ENCODE data around the gene PLVAP.
A peak's percentile ranks its signal among the peaks of the same experiment; 100 is the strongest.

PLVAP gene

GRCh38 chr19:17376935-17377600 lies at the start of gene PLVAP:
TSS of gene PLVAP (minus strand) at chr19:17377342. CDS start at chr19:17377288, 54 bp downstream.
- no peak for DNase-seq (ENCODE audit: low spot score)
- in situ Hi-C loops (cut with MboI; ENCODE audit: low sequenced_read_pairs, unreplicated experiment) = no loop called here
- no peak for TF ChIP-seq CTCF (IDR thresholded peaks at IDR 0.05; ENCODE audit: borderline replicate concordance, control extremely low read depth, extremely low read depth, insufficient read depth, missing control alignments)

GRCh38 chr19:17424743-17425365 lies 47.7 kb upstream of the PLVAP start:
- in situ Hi-C loops (cut with MboI; ENCODE audit: low sequenced_read_pairs, unreplicated experiment) = no loop called here
- TF ChIP-seq CTCF (IDR thresholded peaks at IDR 0.05; ENCODE audit: borderline replicate concordance, control extremely low read depth, extremely low read depth, insufficient read depth, missing control alignments) = peak; percentile 81
- peak; percentile 78 for DNase-seq (ENCODE audit: low spot score)

- in situ Hi-C loops (cut with MboI; ENCODE audit: low sequenced_read_pairs, unreplicated experiment) = no loop called here
- no peak for DNase-seq (ENCODE audit: low spot score)
- no peak for TF ChIP-seq CTCF (IDR thresholded peaks at IDR 0.05; ENCODE audit: borderline replicate concordance, control extremely low read depth, extremely low read depth, insufficient read depth, missing control alignments)
These were observed 46.5 kb upstream of the PLVAP start for GRCh38 chr19:17423429-17424208.

GRCh38 chr19:17421942-17422341 lies 44.8 kb upstream of the PLVAP start:
- DNase-seq (ENCODE audit: low spot score) = no peak
- in situ Hi-C loops (cut with MboI; ENCODE audit: low sequenced_read_pairs, unreplicated experiment) = no loop called here
- no peak for TF ChIP-seq CTCF (IDR thresholded peaks at IDR 0.05; ENCODE audit: borderline replicate concordance, control extremely low read depth, extremely low read depth, insufficient read depth, missing control alignments)

GRCh38 chr19:17420475-17420924 lies 43.4 kb upstream of the PLVAP start:
- DNase-seq (ENCODE audit: low spot score) = no peak
- TF ChIP-seq CTCF (IDR thresholded peaks at IDR 0.05; ENCODE audit: borderline replicate concordance, control extremely low read depth, extremely low read depth, insufficient read depth, missing control alignments) = no peak
- in situ Hi-C loops (cut with MboI; ENCODE audit: low sequenced_read_pairs, unreplicated experiment) = no loop called here

GRCh38 chr19:17419621-17420474 lies 42.7 kb upstream of the PLVAP start, which contains the start of gene MVB12A:
TSS of gene MVB12A (plus strand) at chr19:17420047. CDS start at chr19:17420136, 89 bp downstream.
- in situ Hi-C loops (cut with MboI; ENCODE audit: low sequenced_read_pairs, unreplicated experiment) = no loop called here
- TF ChIP-seq CTCF (IDR thresholded peaks at IDR 0.05; ENCODE audit: borderline replicate concordance, control extremely low read depth, extremely low read depth, insufficient read depth, missing control alignments) = no peak
- DNase-seq (ENCODE audit: low spot score) = peak; percentile 99

Data from GM13976 (cell line).